Panc1 (cell line): Measurements from ENCODE around the gene WDR83.

Experiments
- POLR2AphosphoS5 ChIP-seq: IDR thresholded peaks from 2 replicates; pipeline ENCODE4 v1.6.1; 2012; ENCODE audit warnings: mild to moderate bottlenecking, low read depth, low read length, moderate library complexity
- SIN3A ChIP-seq: IDR thresholded peaks from 2 replicates; pipeline ENCODE4 v1.6.1; 2012; ENCODE audit warnings: low read depth, mild to moderate bottlenecking, low read length, moderate library complexity, borderline replicate concordance; ENCODE audit not compliant: insufficient read depth
- TCF7L2 ChIP-seq: IDR thresholded peaks from 2 replicates; pipeline ENCODE4 v1.6.1; 2011; ENCODE audit warnings: mild to moderate bottlenecking, low read depth, low read length, inconsistent platforms
- TF ChIP-seq, protein P1 (sequence below): fragments of 450-650 bp; IDR thresholded peaks from 2 replicates; pipeline ENCODE4 v1.5.1; 2017; ENCODE audit warnings: mild to moderate bottlenecking
- TF ChIP-seq, protein P2 (sequence below), 2 experiments: IDR thresholded peaks; 2 replicates each; pipeline ENCODE4 v1.6.1; 2011 to 2012; ENCODE audit warnings: low read depth in 2 of 2, control low read depth in 1 of 2, low read length in 1 of 2, mild to moderate bottlenecking in 1 of 2, moderate library complexity in 1 of 2; ENCODE audit not compliant: insufficient read depth in 1 of 2

GRCh38 chr19:12655546-12655945 lies 11.1 kb upstream of the WDR83 start:
- TF ChIP-seq, protein P1, sequence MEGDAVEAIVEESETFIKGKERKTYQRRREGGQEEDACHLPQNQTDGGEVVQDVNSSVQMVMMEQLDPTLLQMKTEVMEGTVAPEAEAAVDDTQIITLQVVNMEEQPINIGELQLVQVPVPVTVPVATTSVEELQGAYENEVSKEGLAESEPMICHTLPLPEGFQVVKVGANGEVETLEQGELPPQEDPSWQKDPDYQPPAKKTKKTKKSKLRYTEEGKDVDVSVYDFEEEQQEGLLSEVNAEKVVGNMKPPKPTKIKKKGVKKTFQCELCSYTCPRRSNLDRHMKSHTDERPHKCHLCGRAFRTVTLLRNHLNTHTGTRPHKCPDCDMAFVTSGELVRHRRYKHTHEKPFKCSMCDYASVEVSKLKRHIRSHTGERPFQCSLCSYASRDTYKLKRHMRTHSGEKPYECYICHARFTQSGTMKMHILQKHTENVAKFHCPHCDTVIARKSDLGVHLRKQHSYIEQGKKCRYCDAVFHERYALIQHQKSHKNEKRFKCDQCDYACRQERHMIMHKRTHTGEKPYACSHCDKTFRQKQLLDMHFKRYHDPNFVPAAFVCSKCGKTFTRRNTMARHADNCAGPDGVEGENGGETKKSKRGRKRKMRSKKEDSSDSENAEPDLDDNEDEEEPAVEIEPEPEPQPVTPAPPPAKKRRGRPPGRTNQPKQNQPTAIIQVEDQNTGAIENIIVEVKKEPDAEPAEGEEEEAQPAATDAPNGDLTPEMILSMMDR = no peak
- no peak for TF ChIP-seq POLR2AphosphoS5
- TF ChIP-seq SIN3A = no peak
- TF ChIP-seq TCF7L2 = no peak
- TF ChIP-seq, protein P2, sequence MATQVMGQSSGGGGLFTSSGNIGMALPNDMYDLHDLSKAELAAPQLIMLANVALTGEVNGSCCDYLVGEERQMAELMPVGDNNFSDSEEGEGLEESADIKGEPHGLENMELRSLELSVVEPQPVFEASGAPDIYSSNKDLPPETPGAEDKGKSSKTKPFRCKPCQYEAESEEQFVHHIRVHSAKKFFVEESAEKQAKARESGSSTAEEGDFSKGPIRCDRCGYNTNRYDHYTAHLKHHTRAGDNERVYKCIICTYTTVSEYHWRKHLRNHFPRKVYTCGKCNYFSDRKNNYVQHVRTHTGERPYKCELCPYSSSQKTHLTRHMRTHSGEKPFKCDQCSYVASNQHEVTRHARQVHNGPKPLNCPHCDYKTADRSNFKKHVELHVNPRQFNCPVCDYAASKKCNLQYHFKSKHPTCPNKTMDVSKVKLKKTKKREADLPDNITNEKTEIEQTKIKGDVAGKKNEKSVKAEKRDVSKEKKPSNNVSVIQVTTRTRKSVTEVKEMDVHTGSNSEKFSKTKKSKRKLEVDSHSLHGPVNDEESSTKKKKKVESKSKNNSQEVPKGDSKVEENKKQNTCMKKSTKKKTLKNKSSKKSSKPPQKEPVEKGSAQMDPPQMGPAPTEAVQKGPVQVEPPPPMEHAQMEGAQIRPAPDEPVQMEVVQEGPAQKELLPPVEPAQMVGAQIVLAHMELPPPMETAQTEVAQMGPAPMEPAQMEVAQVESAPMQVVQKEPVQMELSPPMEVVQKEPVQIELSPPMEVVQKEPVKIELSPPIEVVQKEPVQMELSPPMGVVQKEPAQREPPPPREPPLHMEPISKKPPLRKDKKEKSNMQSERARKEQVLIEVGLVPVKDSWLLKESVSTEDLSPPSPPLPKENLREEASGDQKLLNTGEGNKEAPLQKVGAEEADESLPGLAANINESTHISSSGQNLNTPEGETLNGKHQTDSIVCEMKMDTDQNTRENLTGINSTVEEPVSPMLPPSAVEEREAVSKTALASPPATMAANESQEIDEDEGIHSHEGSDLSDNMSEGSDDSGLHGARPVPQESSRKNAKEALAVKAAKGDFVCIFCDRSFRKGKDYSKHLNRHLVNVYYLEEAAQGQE (IDR thresholded peaks at IDR 0.05; ENCODE audit: insufficient read depth in 1 of 2, low read depth in 2 of 2, low read length in 1 of 2) = no peak
